GM12878 (cell line): ENCODE results near the gene MPIG6B. TPM values are rescaled to one million over a fixed set of nuclear protein-coding genes. Genes with fewer than 3 reads are reported as not detected.

Source experiments
- ATAC-seq: fragments of 200-7000 bp; cut with Tn5 transposase; 3 replicates; pipeline ENCODE4 v1.9.1; 2020; ENCODE audit warnings: mild to moderate bottlenecking, moderate library complexity
- BruUV-seq: library from RNA; stranded (reverse); fragments of 400-500 nt; replicated peaks from 2 replicates; lab custom pipeline; 2021; lab: Mats Ljungman, UMichigan
- CTCF ChIA-PET: fragments of 300-600 bp; sonication (Branson Sonifier 250); formaldehyde crosslinking; extraction: SDS; loops from one replicate; lab custom pipeline; 2021; ENCODE audit warnings: inconsistent platforms; lab: Yijun Ruan, JAX
- POLR2A ChIA-PET: fragments of 350-600 bp; formaldehyde crosslinking; extraction: SDS; loops from one replicate; lab custom pipeline; 2021; ENCODE audit warnings: inconsistent platforms; lab: Charles Lee
- RAD21 ChIA-PET: fragments of 300-600 bp; sonication (Branson Sonifier 250); formaldehyde crosslinking; loops from one replicate; lab custom pipeline; 2023; ENCODE audit warnings: antibody characterized with exemption; ENCODE audit not compliant: unreplicated experiment; lab: Charles Lee
- SMC1A ChIA-PET: fragments of 300-600 bp; sonication (Branson Sonifier 250); formaldehyde crosslinking; loops from one replicate; lab custom pipeline; 2023; ENCODE audit not compliant: unreplicated experiment, uncharacterized antibody; lab: Charles Lee
- DNase-seq: peaks from one replicate; pipeline ENCODE4 v3.0.0-alpha.2; 2011; ENCODE audit warnings: low read depth, low spot score
- FAIRE-seq: peaks from 3 replicates; lab custom pipeline; 2011; peaks lifted over from hg19 to GRCh38; lab: Jason Lieb, UNC
- H2AFZ ChIP-seq: 2 replicates; pipeline ENCODE4 v1.6.0; 2011; ENCODE audit warnings: low read depth, low read length, control low read depth; ENCODE audit not compliant: control insufficient read depth
- H3K27ac ChIP-seq: 2 replicates; pipeline ENCODE4 v1.5.1; 2011; ENCODE audit warnings: control low read depth; ENCODE audit not compliant: control insufficient read depth, insufficient read depth
- H3K27me3 ChIP-seq, 2 experiments: replicated peaks in 1 of 2; 2 replicates each; pipeline versions ENCODE4 v1.6.0 to v1.6.1; 2011; ENCODE audit warnings: low read length in 1 of 2; ENCODE audit not compliant: control insufficient read depth in 2 of 2, insufficient read depth in 2 of 2
- H3K36me3 ChIP-seq, 2 experiments: 2 replicates each; pipeline ENCODE4 v1.5.1; 2011; ENCODE audit warnings: low read length in 1 of 2; ENCODE audit not compliant: control insufficient read depth in 2 of 2, insufficient read depth in 2 of 2
- H3K4me1 ChIP-seq: 2 replicates; pipeline ENCODE4 v1.6.1; 2011; ENCODE audit warnings: mild to moderate bottlenecking, low read length, moderate library complexity, mixed read lengths; ENCODE audit not compliant: control insufficient read depth, insufficient read depth
- H3K4me2 ChIP-seq: 2 replicates; pipeline ENCODE4 v1.6.0; 2011; ENCODE audit warnings: control low read depth; ENCODE audit not compliant: control insufficient read depth, insufficient read depth
- H3K4me3 ChIP-seq: fragments of 200-600 bp; sonication (generic); 2 replicates; pipeline ENCODE4 v1.5.1; 2016
- H3K79me2 ChIP-seq: 2 replicates; pipeline ENCODE4 v1.6.0; 2011; ENCODE audit warnings: low read length; ENCODE audit not compliant: control insufficient read depth, insufficient read depth
- H3K9ac ChIP-seq: 2 replicates; pipeline ENCODE4 v1.8.0; 2011; ENCODE audit warnings: low read length, control low read depth, mixed read lengths; ENCODE audit not compliant: control insufficient read depth, insufficient read depth
- H3K9me3 ChIP-seq: replicated peaks from 3 replicates; pipeline ENCODE4 v1.5.1; 2011; ENCODE audit warnings: mild to moderate bottlenecking, low read length; ENCODE audit not compliant: control insufficient read depth, insufficient read depth
- H4K20me1 ChIP-seq: 2 replicates; pipeline ENCODE4 v1.6.0; 2011; ENCODE audit not compliant: control insufficient read depth, insufficient read depth
- BRCA1 ChIP-seq: IDR thresholded peaks from 2 replicates; pipeline ENCODE4 v1.6.1; 2011; ENCODE audit warnings: low read depth, low read length, improper control_type of control experiment
- CREB1 ChIP-seq: IDR thresholded peaks from 2 replicates; pipeline ENCODE4 v1.6.1; 2012; ENCODE audit warnings: low read depth, mild to moderate bottlenecking, inconsistent platforms
- EED ChIP-seq: sonication (generic); IDR thresholded peaks from 2 replicates; pipeline ENCODE4 v1.6.1; 2016; ENCODE audit warnings: antibody characterized with exemption, low read depth
- GABPA ChIP-seq: IDR thresholded peaks from 2 replicates; pipeline ENCODE4 v1.6.1; 2014; ENCODE audit warnings: antibody characterized with exemption, low read depth, mild to moderate bottlenecking, inconsistent platforms
- KAT2A ChIP-seq: conservative IDR thresholded peaks from 2 replicates; pipeline ENCODE4 v1.6.1; 2011; ENCODE audit warnings: low read depth, low read length; ENCODE audit not compliant: control insufficient read depth
- MTA3 ChIP-seq: IDR thresholded peaks from 2 replicates; pipeline ENCODE4 v1.6.1; 2012; ENCODE audit warnings: low read length, inconsistent platforms, borderline replicate concordance
- POU2F2 ChIP-seq: IDR thresholded peaks from 3 replicates; pipeline ENCODE4 v1.6.1; 2011; ENCODE audit warnings: low read depth, mild to moderate bottlenecking, low read length, borderline replicate concordance
- RAD21 ChIP-seq: IDR thresholded peaks from 2 replicates; pipeline ENCODE4 v1.6.1; 2011; ENCODE audit warnings: mild to moderate bottlenecking, low read depth, low read length, moderate library complexity; ENCODE audit not compliant: insufficient read depth
- SMAD5 ChIP-seq: IDR thresholded peaks from 2 replicates; pipeline ENCODE4 v1.6.1; 2016; ENCODE audit warnings: antibody characterized with exemption, low read depth
- SMARCA5 ChIP-seq: fragments of 450-650 bp; IDR thresholded peaks from 2 replicates; pipeline ENCODE4 v1.6.1; 2017; ENCODE audit warnings: mild to moderate bottlenecking
- SREBF2 ChIP-seq: IDR thresholded peaks from 2 replicates; pipeline ENCODE4 v1.6.1; 2012; ENCODE audit warnings: mild to moderate bottlenecking, low read length
- SRF ChIP-seq, 2 experiments: IDR thresholded peaks; 2 replicates each; pipeline ENCODE4 v1.6.1; 2011; ENCODE audit warnings: low read depth in 2 of 2, low read length in 2 of 2, mild to moderate bottlenecking in 1 of 2, moderate library complexity in 1 of 2
- ZNF24 ChIP-seq: fragments of 450-650 bp; IDR thresholded peaks from 2 replicates; pipeline ENCODE4 v1.6.1; 2017; ENCODE audit warnings: antibody characterized with exemption, mild to moderate bottlenecking
- ZSCAN29 ChIP-seq: fragments of 450-650 bp; IDR thresholded peaks from 2 replicates; pipeline ENCODE4 v1.6.1; 2017; ENCODE audit warnings: mild to moderate bottlenecking, moderate library complexity
- WGBS: methylation state at CpG from one replicate; pipeline ENCODE4 v1.1.6; 2016; ENCODE audit warnings: low lambda C conversion rate; ENCODE audit not compliant: insufficient replicate concordance, insufficient coverage; ENCODE audit errors: missing lambda C conversion rate; 5-methylcytosine and 5-hydroxymethylcytosine counted together
- in situ Hi-C: fragments of 300-500 bp; cut with MboI; formaldehyde crosslinking; loops from 9 replicates; pipeline ENCODE4 v1.14.3; 2018; ENCODE audit warnings: mixed read lengths
- intact Hi-C: fragments of 100-400 bp; cut with micrococcal nuclease; formaldehyde crosslinking; loops from one replicate; pipeline ENCODE4 v1.14.2; 2022; ENCODE audit not compliant: unreplicated experiment
- polyA plus RNA-seq, 11 experiments: library from polyadenylated mRNA; depleted of rRNA in 4 of 11; unstranded in 6 of 11; stranded (reverse) in 5 of 11; fragments of >200 nt; fragmentation: Nextera tagmentation in 4 of 11; fragmentation: Illumina TruSeq in 1 of 11; extraction: Ambion mirVana in 4 of 11; extraction: Trizol in 1 of 11; gene quantifications; 1 replicate in 1 of 11; 2 replicates in 10 of 11; pipeline versions ENCODE4 v1.2.1 to v1.2.3, GENCODE V29; 2011 to 2016; ENCODE audit warnings: inconsistent platforms in 2 of 11, missing spikeins in 2 of 11, low read depth in 1 of 11
- total RNA-seq, 4 experiments: library from RNA; depleted of rRNA in 3 of 4; stranded (reverse); fragments of >200 nt in 3 of 4; fragmentation: Illumina TruSeq in 1 of 4; extraction: Trizol in 1 of 4; gene quantifications; 2 replicates each; pipeline versions ENCODE4 v1.2.1 to v1.2.3, GENCODE V29; 2013 to 2021
- TF ChIP-seq, protein P1 (sequence below): IDR thresholded peaks from 2 replicates; pipeline ENCODE4 v1.6.1; 2012; ENCODE audit warnings: low read length, inconsistent platforms
- TF ChIP-seq, protein P2 (sequence below): IDR thresholded peaks from 2 replicates; pipeline ENCODE4 v1.6.1; 2012; ENCODE audit warnings: low read depth, low read length, improper control_type of control experiment
- TF ChIP-seq, protein P3 (sequence below): fragments of 150-350 bp; IDR thresholded peaks from 2 replicates; pipeline ENCODE4 v1.6.1; 2014; ENCODE audit warnings: mild to moderate bottlenecking, low read depth, low read length
- TF ChIP-seq, protein P4 (sequence below): fragments of 450-650 bp; formaldehyde crosslinking; IDR thresholded peaks from 2 replicates; pipeline ENCODE4 v1.4.0; 2022; ENCODE audit warnings: mild to moderate bottlenecking, moderate library complexity

MPIG6B gene
- total and polyA plus RNA-seq, 10 of the 15 experiments (the other 5 are each of a cell fraction or from before 2014, with no cell fraction given), result not detected

DNA sequence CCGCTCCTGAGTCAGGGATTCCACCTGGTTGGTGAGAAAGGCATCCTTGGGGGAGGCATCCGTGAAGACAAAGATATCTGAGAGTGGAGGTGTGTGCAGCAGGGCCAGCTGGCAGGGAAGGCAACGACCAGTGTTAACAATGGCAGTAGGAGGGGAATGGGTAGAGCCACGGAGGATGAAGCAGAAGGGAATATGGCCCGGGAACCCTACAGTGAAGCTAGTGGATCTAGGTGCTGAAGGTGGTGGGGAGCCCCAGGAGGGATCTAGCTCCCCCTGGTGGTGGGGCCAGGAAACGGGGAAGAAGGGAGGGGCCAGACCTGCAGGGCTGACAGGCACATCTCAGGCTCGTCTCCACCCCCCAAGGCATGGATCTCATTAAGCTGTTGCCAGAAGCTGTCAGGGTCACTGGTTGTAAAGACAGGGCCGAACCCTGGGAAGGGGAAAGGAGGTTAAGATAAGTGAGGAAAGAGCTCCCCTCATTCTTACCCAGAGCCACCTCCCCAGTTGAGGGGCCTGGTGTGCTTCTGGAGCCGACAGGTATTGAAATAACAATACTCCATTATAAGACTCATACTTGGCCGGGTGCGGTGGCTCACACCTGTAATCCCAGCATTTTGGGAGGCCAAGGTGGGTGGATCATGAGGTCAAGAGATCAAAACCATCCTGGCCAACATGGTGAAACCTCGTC is 46.7 kb downstream of the MPIG6B start:
- Histone ChIP-seq H3K4me1 (no peaks in the 10 kb centered on the region), H4K20me1 (no peaks in the 10 kb centered on the region), H2AFZ (no peak overlapping the region), H3K9ac (no peak overlapping the region), H3K27ac (no peak overlapping the region), H3K9me3 (no peaks in the 10 kb centered on the region), H3K4me3 (no peak overlapping the region), H3K4me2 (no peak overlapping the region), H3K79me2 (no peaks in the 10 kb centered on the region), H3K27me3 (no peaks in the 10 kb centered on the region), H3K36me3 (no peaks in the 10 kb centered on the region)
- ATAC-seq, result peak; percentile 97
- in situ Hi-C loops (no loop called here), intact Hi-C loops (loop anchor here (1.0 to 10.0 kb wide), 3 partner anchors 41 to 90 kb away; partner anchors contain the start of genes DDAH2 and HSPA1B)
- BruUV-seq, result no TSS peak
- POLR2A ChIA-PET, result interaction anchor here (0.5 to 3.0 kb wide), 11 partner anchors 18 to 177 kb away, joined by 3 to 27 read pairs (median 4); partner anchors contain the start of genes CLIC1, DDAH2, HSPA1B and MSH5
- peak; percentile 36 for DNase-seq
- SMC1A ChIA-PET, result interaction anchor here (0.6 to 4.8 kb wide), 27 partner anchors 16 to 222 kb away, joined by 3 to 42 read pairs (median 4); partner anchors contain the start of genes ABHD16A, BAG6, CLIC1 and DDAH2
- RAD21 ChIA-PET, result interaction anchor here (0.6 to 3.6 kb wide), 26 partner anchors 8 to 219 kb away, joined by 3 to 44 read pairs (median 5); partner anchors contain the start of genes ABHD16A, CLIC1, DDAH2 and GPANK1
- FAIRE-seq, result peak; percentile 88
- WGBS, result 40% methylated on average over 12 of the region's 12 CpGs
- CTCF ChIA-PET, result interaction anchor here (0.6 to 9.2 kb wide), 41 partner anchors 11 to 228 kb away, joined by 3 to 208 read pairs (median 4); partner anchors contain the start of genes CLIC1, DDAH2, DDX39B and HSPA1A
- TF ChIP-seq, protein P1, sequence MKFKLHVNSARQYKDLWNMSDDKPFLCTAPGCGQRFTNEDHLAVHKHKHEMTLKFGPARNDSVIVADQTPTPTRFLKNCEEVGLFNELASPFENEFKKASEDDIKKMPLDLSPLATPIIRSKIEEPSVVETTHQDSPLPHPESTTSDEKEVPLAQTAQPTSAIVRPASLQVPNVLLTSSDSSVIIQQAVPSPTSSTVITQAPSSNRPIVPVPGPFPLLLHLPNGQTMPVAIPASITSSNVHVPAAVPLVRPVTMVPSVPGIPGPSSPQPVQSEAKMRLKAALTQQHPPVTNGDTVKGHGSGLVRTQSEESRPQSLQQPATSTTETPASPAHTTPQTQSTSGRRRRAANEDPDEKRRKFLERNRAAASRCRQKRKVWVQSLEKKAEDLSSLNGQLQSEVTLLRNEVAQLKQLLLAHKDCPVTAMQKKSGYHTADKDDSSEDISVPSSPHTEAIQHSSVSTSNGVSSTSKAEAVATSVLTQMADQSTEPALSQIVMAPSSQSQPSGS, result no peak
- TF ChIP-seq ZSCAN29 (no peak), CREB1 (no peak), EED (no peak), GABPA (no peak), KAT2A (no peak), RAD21 (peak; percentile 72), SMAD5 (no peak), SRF (IDR thresholded peaks at IDR 0.05; ENCODE audit: low read depth in 2 of 2, low read length in 2 of 2) (no peak), POU2F2 (peak; percentile 21; the same call in 1 of the 3 replicates), SMARCA5 (peak; percentile 65; the same call in 1 of the 2 replicates), SREBF2 (no peak), ZNF24 (no peak), BRCA1 (no peak), MTA3 (no peak)
- TF ChIP-seq, protein P2, sequence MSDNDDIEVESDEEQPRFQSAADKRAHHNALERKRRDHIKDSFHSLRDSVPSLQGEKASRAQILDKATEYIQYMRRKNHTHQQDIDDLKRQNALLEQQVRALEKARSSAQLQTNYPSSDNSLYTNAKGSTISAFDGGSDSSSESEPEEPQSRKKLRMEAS, result no peak
- TF ChIP-seq, protein P3, sequence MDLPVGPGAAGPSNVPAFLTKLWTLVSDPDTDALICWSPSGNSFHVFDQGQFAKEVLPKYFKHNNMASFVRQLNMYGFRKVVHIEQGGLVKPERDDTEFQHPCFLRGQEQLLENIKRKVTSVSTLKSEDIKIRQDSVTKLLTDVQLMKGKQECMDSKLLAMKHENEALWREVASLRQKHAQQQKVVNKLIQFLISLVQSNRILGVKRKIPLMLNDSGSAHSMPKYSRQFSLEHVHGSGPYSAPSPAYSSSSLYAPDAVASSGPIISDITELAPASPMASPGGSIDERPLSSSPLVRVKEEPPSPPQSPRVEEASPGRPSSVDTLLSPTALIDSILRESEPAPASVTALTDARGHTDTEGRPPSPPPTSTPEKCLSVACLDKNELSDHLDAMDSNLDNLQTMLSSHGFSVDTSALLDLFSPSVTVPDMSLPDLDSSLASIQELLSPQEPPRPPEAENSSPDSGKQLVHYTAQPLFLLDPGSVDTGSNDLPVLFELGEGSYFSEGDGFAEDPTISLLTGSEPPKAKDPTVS, result no peak
- TF ChIP-seq, protein P4, sequence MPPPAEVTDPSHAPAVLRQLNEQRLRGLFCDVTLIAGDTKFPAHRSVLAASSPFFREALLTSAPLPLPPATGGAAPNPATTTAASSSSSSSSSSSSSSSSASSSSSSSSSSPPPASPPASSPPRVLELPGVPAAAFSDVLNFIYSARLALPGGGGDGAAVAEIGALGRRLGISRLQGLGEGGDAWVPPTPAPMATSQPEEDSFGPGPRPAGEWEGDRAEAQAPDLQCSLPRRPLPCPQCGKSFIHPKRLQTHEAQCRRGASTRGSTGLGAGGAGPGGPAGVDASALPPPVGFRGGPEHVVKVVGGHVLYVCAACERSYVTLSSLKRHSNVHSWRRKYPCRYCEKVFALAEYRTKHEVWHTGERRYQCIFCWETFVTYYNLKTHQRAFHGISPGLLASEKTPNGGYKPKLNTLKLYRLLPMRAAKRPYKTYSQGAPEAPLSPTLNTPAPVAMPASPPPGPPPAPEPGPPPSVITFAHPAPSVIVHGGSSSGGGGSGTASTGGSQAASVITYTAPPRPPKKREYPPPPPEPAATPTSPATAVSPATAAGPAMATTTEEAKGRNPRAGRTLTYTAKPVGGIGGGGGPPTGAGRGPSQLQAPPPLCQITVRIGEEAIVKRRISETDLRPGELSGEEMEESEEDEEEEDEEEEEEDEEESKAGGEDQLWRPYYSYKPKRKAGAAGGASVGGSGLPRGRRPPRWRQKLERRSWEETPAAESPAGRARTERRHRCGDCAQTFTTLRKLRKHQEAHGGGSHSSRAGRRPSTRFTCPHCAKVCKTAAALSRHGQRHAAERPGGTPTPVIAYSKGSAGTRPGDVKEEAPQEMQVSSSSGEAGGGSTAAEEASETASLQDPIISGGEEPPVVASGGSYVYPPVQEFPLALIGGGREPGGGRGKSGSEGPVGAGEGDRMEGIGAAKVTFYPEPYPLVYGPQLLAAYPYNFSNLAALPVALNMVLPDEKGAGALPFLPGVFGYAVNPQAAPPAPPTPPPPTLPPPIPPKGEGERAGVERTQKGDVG (CRISPR knock-in tag), result no peak
